ENCODE data around the gene PACS2.

DNA sequence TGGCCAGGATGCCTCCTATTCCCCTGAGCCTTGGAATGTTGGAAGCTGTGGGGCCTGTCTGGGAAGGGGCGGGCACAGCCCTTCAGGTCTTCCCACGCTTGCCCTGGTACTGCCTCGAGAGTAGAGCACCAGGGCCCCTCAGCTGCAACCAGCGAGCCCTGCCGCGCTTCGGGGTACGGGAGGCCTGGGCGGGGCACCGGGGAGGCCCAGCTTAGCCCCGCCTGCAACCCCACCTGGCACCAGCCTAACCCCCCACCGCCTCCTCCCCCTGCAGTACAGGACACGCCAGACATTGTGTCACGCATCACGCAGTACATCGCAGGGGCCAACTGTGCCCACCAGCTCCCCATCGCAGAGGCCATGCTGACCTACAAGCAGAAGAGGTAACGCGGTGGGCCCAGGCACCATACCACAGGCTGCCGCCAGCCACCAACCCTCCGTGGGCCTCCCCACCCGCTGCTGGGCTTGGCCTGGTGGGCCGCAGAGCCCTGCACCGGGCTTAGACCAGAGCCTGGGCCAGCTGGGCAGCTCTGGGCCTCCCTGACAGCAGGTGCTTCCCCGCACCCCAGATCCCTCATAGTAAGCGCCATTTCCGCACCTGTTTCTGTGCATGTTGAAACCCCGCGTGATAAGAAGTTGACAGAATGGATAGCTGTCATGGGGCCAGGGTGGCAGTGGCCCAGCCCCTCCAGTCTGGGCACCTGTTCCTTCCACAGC, 70.2 kb downstream of the PACS2 start:
- TF ChIP-seq, protein P1, sequence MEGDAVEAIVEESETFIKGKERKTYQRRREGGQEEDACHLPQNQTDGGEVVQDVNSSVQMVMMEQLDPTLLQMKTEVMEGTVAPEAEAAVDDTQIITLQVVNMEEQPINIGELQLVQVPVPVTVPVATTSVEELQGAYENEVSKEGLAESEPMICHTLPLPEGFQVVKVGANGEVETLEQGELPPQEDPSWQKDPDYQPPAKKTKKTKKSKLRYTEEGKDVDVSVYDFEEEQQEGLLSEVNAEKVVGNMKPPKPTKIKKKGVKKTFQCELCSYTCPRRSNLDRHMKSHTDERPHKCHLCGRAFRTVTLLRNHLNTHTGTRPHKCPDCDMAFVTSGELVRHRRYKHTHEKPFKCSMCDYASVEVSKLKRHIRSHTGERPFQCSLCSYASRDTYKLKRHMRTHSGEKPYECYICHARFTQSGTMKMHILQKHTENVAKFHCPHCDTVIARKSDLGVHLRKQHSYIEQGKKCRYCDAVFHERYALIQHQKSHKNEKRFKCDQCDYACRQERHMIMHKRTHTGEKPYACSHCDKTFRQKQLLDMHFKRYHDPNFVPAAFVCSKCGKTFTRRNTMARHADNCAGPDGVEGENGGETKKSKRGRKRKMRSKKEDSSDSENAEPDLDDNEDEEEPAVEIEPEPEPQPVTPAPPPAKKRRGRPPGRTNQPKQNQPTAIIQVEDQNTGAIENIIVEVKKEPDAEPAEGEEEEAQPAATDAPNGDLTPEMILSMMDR (conservative IDR thresholded peaks at IDR 0.05 in 1 of 2, IDR thresholded peaks at IDR 0.05 in 1 of 2; ENCODE audit: extremely low read depth in 1 of 2, insufficient read depth in 1 of 2, low read depth in 1 of 2, low read length in 2 of 2), result no peak
- TF ChIP-seq EZH2 (IDR thresholded peaks at IDR 0.05; ENCODE audit: borderline replicate concordance, low read length), result no peak
